Ovary (tissue), 9 donors: ENCODE measurements around the gene SSC5D. TPM values are rescaled to one million over a fixed set of nuclear protein-coding genes. Genes with fewer than 3 reads are reported as not detected.

Experiments used
- DNase-seq, 5 donors: peaks; one replicate each; pipeline ENCODE4 v3.0.0-alpha.2; 2019 to 2020
- H3K27ac ChIP-seq, 2 donors: fragments of 200-600 bp; one replicate each; pipeline versions ENCODE4 v1.5.1 to v1.8.0; 2019 to 2022
- H3K27me3 ChIP-seq: fragments of 200-600 bp; one replicate; pipeline ENCODE4 v1.8.0; 2022
- H3K36me3 ChIP-seq: fragments of 200-600 bp; sonication (generic); one replicate; pipeline ENCODE4 v1.5.1; 2019
- H3K4me1 ChIP-seq: one replicate; pipeline ENCODE4 v1.8.1; 2013; ENCODE audit warnings: mild to moderate bottlenecking, moderate library complexity; ENCODE audit not compliant: insufficient read depth
- H3K4me3 ChIP-seq: fragments of 200-600 bp; sonication (generic); one replicate; pipeline ENCODE4 v1.5.1; 2017
- H3K9me3 ChIP-seq, 2 donors: fragments of 200-600 bp in 1 of 2; sonication (generic) in 1 of 2; one replicate each; pipeline versions ENCODE4 v1.5.1 to v1.8.1; 2013 to 2019; ENCODE audit warnings: mild to moderate bottlenecking in 1 of 2, moderate library complexity in 1 of 2
- EP300 ChIP-seq: sonication (generic); formaldehyde crosslinking; IDR thresholded peaks from one replicate; pipeline ENCODE4 v1.6.1; 2017; ENCODE audit warnings: antibody characterized with exemption
- POLR2A ChIP-seq: fragments of 450-650 bp; IDR thresholded peaks from one replicate; pipeline ENCODE4 v1.6.1; 2017; ENCODE audit warnings: antibody characterized with exemption, mild to moderate bottlenecking, moderate library complexity
- WGBS, 3 donors: extraction: QIAGEN DNeasy Blood & Tissue Kit in 1 of 3; methylation state at CpG; one replicate each; pipeline versions ENCODE4 v1.1.5 to v1.1.7; 2013 to 2017; 5-methylcytosine and 5-hydroxymethylcytosine counted together
- intact Hi-C, 4 donors: fragments of 100-400 bp; cut with DNase I; formaldehyde crosslinking; loops; one replicate each; pipeline versions ENCODE4 v1.11.0 to v1.15.1; 2022 to 2023
- polyA plus RNA-seq, 2 donors: library from polyadenylated mRNA; stranded (reverse); fragments of 200-250 nt in 1 of 2; fragments of 350-450 nt in 1 of 2; fragmentation: Illumina TruSeq in 1 of 2; extraction: RNeasy Lipid Tissue Mini Kit (QIAGEN cat#74804) in 1 of 2; gene quantifications; one replicate each; pipeline ENCODE4 v1.2.3, GENCODE V29; 2013 to 2014
- total RNA-seq, 7 donors: library from RNA; depleted of rRNA in 2 of 7; stranded (reverse); fragments of >200 nt in 2 of 7; fragmentation: NEBNext Ultra II Directional in 3 of 7; extraction: Animal tissue kit (Norgen Biotek cat#: 25700) in 3 of 7; gene quantifications; one replicate each; pipeline versions ENCODE4 v1.1.0 to v1.2.4, GENCODE V29; 2016 to 2023
- TF ChIP-seq, protein P1 (sequence below), 3 donors: fragments of 450-650 bp in 2 of 3; fragments of 200-600 bp in 1 of 3; IDR thresholded peaks; one replicate each; pipeline versions ENCODE4 v1.5.1 to v1.8.0; 2016 to 2022; ENCODE audit warnings: antibody characterized with exemption in 3 of 3, mild to moderate bottlenecking in 1 of 3
- donor health status: DM: no; HTN: no; CAD: no; lungs with moderate emphysema.
- donor health status: DM: no; HTN: no; CAD: no.
- donor health status: Bipolar disorder and iron deficiency.
- donor health status: DM: yes; HTN: yes; CAD: no.
- donor health status: DM: no; HTN: no; CAD: no.
- donor health status: DM: yes; HTN: yes; CAD: no.

SSC5D gene
- total and polyA plus RNA-seq, 9 donors: 5.7 to 29.7 (median 12.4) TPM

DNA sequence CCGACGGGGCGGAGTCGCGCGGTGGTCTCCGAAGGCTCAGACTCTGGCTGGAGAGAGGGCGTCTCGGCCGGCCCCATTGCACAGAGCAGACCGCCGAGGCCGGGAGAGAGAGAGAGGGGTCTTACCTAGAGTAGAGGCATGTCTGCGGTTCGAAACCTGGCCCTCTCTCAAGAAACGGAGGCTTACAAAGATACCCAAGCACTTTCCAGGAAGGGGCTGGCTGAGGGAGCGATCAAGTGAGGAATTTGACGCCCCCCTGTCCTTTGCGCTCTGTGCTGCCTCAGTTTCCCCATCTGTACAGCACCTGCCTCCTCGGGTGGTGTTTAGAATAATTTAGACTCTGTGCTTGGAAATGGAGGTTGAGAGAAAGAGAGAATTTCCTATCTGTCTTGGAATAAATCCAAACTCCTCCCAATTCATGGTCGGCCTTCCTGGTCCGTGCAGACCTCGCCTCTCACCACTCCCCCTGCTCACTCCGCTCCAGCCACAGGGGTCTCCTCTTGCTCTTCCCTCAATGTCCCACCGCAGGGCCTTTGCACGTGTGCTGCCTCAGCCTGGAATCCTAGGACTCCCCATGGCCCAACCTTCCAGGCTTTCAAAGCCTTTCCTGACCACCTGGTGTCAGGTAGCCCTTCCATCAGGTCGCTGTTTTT, 26.1 kb upstream of the SSC5D start:
- Histone ChIP-seq H3K4me3 (peak overlapping the region; percentile 60), H3K36me3 (no peaks in the 10 kb centered on the region), H3K4me1 (no peaks in the 10 kb centered on the region), H3K27ac (peak overlapping the region in 1 of 2 donors; percentile 64), H3K9me3 (no peaks in the 10 kb centered on the region), H3K27me3 (no peaks in the 10 kb centered on the region)
- intact Hi-C loops: loop anchor here in 1 of 4 donors (5.0 kb wide), 2 partner anchors 40 to 75 kb away; partner anchors contain the start of gene RPL28
- DNase-seq: peak in 2 of 5 donors; percentile 59 to 60
- TF ChIP-seq POLR2A (peak; percentile 31), EP300 (no peak)
- WGBS, 3 donors: 9 to 11% (median 10%) methylated on average over 27 of the region's 27 CpGs

DNA sequence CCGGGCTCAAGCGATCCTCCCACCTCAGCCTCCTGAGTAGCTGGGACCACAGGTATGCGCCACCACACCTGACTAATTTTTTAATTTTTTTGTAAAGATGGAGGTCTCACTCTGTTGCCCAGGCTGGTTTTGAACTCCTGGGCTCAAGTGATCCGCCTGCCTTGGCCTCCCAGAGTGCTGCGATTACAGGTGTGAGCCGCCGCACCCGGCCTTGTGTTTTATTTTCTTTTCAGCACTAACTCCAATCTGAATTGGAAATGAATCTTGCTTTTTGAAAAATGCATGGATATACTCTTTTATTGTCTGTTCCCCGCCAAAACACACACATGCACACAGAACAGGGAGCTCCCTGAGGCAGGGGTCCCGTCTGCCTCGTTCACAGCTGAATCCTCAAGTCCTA, 25.5 kb upstream of the SSC5D start:
- H3K4me1 ChIP-seq: peaks cover 3% of the 10 kb centered on the region

DNA sequence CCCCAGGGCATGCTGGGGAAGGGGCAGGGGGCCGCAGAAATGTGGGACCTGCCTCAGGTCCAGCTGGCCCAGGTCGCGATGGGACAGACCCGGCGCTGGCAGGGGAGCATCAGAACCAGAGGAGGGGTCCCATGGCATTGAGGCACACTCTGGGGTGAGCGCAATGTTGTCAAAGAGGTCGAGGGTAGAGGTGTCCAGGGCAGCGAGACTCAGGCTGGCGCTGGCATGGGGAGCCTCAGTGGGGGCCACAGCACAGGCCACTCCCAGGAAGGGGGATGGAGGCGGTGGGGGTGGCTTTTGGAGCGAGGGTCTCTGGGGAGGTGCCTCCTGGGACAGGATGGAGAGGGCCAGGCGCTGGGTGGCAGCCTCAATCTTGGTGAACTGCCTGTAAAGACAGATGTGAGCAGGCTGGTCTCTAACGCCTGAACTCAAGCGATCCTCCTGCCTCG, 24.6 kb upstream of the SSC5D start:
- 60 to 76% (median 69%) methylated on average over 15 of the region's 15 CpGs for WGBS, 3 donors
- Histone ChIP-seq H3K4me3 (no peak overlapping the region), H3K36me3 (no peaks in the 10 kb centered on the region), H3K9me3 (no peaks in the 10 kb centered on the region), H3K27ac (no peak overlapping the region), H3K27me3 (no peaks in the 10 kb centered on the region), H3K4me1 (peaks cover 3% of the 10 kb centered on the region)
- DNase-seq: peak in 1 of 5 donors; percentile 40
- TF ChIP-seq, protein P1, sequence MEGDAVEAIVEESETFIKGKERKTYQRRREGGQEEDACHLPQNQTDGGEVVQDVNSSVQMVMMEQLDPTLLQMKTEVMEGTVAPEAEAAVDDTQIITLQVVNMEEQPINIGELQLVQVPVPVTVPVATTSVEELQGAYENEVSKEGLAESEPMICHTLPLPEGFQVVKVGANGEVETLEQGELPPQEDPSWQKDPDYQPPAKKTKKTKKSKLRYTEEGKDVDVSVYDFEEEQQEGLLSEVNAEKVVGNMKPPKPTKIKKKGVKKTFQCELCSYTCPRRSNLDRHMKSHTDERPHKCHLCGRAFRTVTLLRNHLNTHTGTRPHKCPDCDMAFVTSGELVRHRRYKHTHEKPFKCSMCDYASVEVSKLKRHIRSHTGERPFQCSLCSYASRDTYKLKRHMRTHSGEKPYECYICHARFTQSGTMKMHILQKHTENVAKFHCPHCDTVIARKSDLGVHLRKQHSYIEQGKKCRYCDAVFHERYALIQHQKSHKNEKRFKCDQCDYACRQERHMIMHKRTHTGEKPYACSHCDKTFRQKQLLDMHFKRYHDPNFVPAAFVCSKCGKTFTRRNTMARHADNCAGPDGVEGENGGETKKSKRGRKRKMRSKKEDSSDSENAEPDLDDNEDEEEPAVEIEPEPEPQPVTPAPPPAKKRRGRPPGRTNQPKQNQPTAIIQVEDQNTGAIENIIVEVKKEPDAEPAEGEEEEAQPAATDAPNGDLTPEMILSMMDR (IDR thresholded peaks at IDR 0.05): no peak
- no peak for TF ChIP-seq EP300
- no peak for TF ChIP-seq POLR2A
- intact Hi-C loops: loop anchor here in 1 of 4 donors (5.0 kb wide), 2 partner anchors 39 to 76 kb away; partner anchors contain the start of gene RPL28

More for the DNA sequence above, 25.5 kb upstream of the SSC5D start:
- DNase-seq: no peak
- 67 to 78% (median 76%) methylated on average over 11 of the region's 11 CpGs for WGBS, 3 donors
- intact Hi-C loops: loop anchor here in 1 of 4 donors (5.0 kb wide), 2 partner anchors 40 to 75 kb away; partner anchors contain the start of gene RPL28
- Histone ChIP-seq H3K4me3 (no peak overlapping the region), H3K9me3 (no peaks in the 10 kb centered on the region), H3K27me3 (no peaks in the 10 kb centered on the region), H3K27ac (no peak overlapping the region), H3K36me3 (no peaks in the 10 kb centered on the region)
- TF ChIP-seq, protein P1 (IDR thresholded peaks at IDR 0.05): no peak
- TF ChIP-seq POLR2A: no peak

GRCh38 chr19:55464039-55464661, 24.1 kb upstream of the SSC5D start:
- WGBS, 3 donors: 45 to 67% (median 45%) methylated on average over 12 to 23 of the region's 23 CpGs
- TF ChIP-seq POLR2A: no peak
- Histone ChIP-seq H3K36me3 (no peaks in the 10 kb centered on the region), H3K27me3 (no peaks in the 10 kb centered on the region), H3K9me3 (no peaks in the 10 kb centered on the region), H3K4me3 (no peak overlapping the region), H3K27ac (no peak overlapping the region), H3K4me1 (peaks cover 3% of the 10 kb centered on the region)
- DNase-seq: peak in 1 of 5 donors; percentile 36
- intact Hi-C loops: loop anchor here in 1 of 4 donors (5.0 kb wide), 2 partner anchors 38 to 77 kb away; partner anchors contain the start of gene RPL28

- WGBS, 3 donors: 61 to 73% (median 72%) methylated on average over 14 of the region's 14 CpGs
- peak in 1 of 5 donors; percentile 42 for DNase-seq
- TF ChIP-seq, protein P1 (IDR thresholded peaks at IDR 0.05): no peak
- TF ChIP-seq POLR2A (no peak), EP300 (no peak)
- H3K9me3 ChIP-seq: no peaks in the 10 kb centered on the region
- H3K4me1 ChIP-seq: peaks cover 3% of the 10 kb centered on the region
- H3K27ac ChIP-seq: no peak within 1 kb of the TSS
- intact Hi-C loops: loop anchor here in 3 of 4 donors (5.0 kb wide), 3 partner anchors 38 to 77 kb away; partner anchors contain the start of gene RPL28 (in 1 of the 3)
- no peak within 1 kb of the TSS for H3K4me3 ChIP-seq
- H3K36me3 ChIP-seq: no peaks in the 10 kb centered on the region
- no peaks in the 10 kb centered on the region for H3K27me3 ChIP-seq
Measured at GRCh38 chr19:55464662-55465054, 23.6 kb upstream of the SSC5D start, which contains the start of gene C19orf85. Gene C19orf85, minus strand, starts transcription at chr19:55464751. Its CDS starts 197 bp downstream, at chr19:55464554.
